ENCODE measurements around the gene TCF3.
"Not testable (repeated sequence)": the region's sequence is repeated elsewhere in the genome, so short reads cannot be mapped to it uniquely, and the experiment has no call there.

TCF3 gene

DNA sequence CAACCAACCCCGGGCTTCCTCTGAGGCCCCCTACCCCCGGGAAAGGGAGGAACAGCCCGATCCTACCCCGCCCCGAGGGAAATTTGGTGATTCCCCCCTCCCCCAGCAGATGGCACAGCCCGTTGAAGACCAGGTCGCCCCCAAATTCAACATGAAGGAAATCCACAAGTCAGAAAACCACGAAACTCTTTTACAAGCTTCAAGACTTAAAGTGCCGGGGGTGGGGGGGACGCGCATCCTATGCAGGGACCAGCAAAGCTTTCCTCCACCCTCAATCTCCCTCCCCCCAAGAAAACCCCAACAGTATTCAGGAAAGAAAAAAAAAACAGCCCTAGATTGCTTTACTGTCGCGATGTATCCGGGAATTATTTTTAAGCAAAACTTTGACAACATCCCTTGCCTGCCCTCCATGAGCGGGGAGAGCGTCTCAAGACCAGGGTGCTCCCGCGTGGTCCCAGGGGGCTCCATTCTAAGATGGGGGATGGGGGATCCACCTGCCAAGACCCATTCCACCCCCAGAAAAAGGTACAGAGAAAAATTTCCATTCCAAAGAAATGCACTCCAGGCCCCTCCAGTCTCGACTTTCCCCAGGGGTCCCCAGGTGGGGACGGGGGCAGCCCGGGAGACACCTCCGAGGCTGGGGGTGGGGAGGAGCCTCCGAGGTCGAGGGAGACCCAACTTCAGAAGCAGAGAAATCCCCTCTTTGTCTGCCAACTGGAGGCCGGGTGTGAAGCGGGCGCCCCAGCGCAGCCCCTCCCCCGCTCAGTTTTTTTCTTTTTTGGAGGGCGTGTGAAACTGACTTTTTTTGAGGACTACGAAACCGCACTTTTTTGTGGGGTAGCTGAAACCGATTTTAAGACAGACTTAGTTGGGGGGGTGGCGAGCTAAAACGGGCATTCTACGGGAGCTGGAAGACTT is 1.5 kb downstream of the TCF3 start:
- DNase-seq (ENCODE audit: low spot score), result peak; percentile 51

- DNase-seq (ENCODE audit: low spot score), result no peak
Observed at GRCh38 chr19:1649706-1650649, 2.4 kb downstream of the TCF3 start.

DNA sequence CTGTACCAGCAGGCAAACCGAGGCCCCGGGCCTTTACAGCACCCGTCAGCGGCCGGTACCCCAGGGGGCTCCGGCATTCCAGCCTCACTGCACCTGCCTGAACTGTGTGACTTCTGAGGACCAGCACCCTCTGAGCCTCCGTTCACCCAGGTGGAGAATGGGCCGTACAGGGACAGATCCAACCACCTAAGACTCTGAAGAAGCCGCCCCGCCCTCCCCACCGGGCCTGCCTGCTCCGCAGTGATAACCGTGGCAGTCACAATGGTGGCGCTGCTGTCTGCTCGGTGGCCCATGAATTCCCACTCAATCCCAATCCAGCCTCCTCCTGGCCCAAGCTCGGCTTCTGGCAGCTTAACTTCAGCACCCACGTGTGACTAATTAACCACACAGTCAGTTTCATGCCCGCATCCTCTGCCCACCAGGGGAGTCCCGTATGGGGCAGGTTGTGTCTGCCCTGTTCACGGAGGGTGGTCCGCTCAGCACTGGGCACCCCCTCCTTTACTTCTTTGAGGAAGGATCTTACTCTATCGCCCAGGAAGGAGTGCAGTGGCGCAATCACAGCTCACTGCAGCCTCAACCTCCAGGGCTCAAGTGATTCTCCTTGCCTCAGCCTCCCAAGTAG is 3.4 kb downstream of the TCF3 start:
- no peak for DNase-seq (ENCODE audit: low spot score)

DNA sequence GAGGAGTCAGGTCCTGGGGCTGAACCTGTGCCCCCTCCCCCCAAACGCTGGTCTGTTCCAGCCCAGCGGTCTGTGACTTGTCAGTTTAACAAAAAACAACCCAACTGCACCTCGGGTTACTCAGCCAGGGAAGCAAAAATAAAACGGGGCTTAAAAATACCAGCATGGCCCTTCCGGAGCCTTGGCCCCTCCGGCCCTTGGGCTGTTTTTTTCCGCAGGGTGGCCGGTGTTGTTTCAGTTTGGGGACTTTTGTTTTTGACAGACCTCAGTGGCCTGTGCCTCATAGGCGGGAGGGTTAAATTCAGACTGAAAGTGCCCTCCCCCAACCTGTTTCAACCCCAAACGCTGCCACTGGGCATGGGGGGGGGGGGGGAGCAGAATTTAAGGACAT is 4.0 kb downstream of the TCF3 start:
- no peak for DNase-seq (ENCODE audit: low spot score)

DNA sequence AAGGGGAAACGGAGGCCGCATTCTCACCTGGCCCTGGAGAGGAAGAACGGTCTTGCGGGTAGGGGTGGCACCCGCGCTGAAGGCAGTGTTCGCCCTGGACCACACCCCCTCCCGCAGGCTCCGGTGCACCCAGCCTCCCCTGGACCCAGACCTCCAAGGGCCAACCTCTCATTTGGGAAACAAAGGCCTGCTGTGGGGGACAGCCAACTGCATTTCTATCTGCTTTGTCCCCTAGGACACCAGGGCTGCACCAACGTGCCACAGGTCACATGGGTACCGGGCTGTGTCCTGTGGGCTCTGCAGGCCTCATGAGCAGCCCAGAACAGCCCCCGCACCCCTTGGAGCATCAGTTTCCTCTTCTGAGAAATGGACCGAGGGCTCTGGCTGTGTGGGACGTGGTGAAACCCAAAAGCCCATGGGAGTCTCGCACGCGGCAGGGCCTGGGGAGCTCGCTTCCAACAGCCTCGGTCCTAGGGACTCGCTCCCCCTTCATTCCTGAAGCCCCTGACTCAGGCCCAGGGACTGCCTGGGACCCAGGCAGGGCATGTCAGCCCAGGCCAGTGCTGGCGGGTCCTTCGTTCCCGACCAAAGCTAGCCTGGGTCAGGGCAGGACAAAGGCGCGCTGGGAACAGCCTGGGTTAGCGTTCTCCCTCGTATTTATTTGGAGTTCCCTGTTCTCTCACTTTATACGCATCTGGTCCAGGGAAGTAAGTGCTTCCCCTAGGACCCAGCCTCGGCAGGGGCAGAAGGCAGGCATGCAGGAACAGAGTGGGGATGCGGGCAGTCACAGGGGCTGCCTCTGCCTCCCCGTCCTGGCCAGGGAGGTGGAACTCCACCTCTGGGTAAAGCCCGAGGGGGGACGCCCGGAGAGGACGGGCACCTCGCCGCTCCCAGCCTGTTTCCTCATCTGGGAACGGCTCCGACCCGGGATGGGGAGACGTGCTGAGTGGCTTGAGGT is 4.6 kb downstream of the TCF3 start:
- no peak for DNase-seq (ENCODE audit: low spot score)

DNA sequence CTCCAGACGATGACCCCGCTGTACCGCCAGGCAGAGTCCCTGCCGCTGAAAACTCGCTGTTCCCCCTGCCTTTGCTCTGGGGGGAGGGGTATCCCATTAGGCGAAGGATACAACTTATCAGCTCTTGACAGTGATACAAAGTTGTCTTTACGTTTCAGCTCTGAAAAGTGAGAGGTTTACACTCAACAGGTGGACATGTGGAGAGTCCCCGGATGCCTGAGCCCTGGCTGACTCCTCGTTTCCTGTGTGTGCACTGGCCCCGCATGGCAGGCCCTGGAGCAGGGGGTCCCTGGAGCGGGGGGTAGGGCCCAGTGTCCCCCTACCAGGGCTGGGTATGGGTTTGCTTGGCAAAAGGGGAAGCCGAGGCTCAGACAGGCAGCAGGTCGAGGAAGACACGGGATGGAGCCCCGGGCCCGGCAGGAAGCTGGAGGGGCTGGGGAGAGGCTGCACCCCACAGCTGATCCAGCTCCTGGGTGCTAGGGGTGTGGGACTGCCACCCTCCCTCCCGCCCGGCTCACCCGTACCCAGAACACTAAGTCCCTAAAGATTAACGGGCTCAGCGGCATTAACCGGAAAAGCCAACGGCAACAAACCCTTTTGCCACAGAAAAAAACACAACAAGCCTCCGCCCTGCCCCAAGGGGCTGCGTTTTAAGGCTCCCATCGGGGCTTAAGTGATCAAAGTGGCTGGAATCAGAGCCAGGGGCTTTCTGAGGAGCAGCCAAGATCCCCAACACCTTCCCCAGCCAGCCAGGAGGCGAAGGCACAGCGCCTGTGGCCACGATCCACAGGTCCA is 5.6 kb downstream of the TCF3 start:
- DNase-seq (ENCODE audit: low spot score), result no peak

- DNase-seq (ENCODE audit: low spot score), result no peak
Observed at GRCh38 chr19:1646149-1646548, 6.3 kb downstream of the TCF3 start.

DNA sequence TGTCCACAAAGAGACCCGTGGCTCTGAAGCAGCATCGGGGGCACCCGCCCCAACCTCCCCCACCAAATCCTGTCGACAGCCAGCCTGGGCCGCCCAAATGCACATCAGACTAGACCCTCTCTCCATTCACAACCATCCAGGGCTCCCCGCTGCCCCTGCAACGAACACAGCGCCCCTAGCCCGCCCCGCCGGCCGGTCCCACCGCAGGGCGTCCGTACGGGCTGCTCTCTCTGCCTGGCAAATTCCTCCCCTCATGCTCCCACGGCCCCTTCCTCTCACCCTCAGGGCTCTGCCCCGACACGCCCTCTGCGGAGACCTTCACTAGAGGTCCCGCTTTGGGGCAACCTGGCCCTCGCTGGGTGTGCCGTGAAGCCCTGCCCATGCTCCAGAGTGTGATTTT is 7.1 kb downstream of the TCF3 start:
- no peak for DNase-seq (ENCODE audit: low spot score)

GRCh38 chr19:1644070-1644469 is 8.3 kb downstream of the TCF3 start:
- DNase-seq (ENCODE audit: low spot score), result no peak

- not testable (repeated sequence) for DNase-seq (ENCODE audit: low spot score)
Observed at GRCh38 chr19:1640893-1641448, 11.4 kb downstream of the TCF3 start.

DNA sequence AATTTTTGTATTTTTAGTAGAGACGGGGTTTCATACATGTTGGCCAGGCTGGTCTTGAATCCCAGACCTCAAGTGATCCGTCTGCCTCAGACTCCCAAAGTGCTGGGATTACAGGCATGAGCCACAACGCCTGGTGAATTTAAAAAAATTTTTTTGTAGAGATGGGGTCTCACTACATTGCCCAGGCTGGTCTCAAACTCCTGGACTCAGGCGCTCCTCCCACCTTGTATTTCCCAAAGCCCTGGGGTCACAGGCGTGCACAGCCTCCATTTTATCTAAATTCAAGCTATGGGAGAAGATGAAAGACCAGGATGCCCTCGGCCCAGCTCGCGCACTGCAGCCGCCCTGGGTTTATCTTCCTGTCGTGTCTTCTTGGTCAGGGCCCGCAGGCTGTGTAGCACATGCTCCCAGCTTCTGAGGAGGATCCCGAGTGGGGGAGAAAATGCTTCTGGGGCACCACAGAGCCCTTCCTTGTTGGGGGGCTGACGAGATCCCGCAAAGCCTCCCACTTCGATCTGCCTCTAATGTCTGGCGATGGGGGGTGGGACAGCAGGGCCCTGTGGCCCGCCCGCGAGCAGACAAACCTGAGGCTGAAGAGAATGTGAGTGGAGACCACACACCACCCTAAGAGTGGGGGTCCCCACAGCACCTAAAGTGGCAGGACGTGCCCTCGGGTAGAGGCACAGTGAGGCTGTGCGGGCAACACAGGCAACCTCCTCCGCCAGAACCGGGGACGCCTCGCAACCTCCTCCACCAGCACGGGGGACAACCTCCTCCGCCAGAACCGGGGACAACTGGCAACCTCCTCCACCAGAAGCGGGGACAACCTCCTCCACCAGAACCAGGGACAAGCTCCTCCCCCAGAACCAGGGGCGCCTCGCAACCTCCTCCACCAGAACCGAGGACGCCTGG is 15.8 kb downstream of the TCF3 start:
- DNase-seq (ENCODE audit: low spot score), result no peak

GRCh38 chr19:1634938-1635243 is 17.5 kb downstream of the TCF3 start:
- no peak for DNase-seq (ENCODE audit: low spot score)

DNA sequence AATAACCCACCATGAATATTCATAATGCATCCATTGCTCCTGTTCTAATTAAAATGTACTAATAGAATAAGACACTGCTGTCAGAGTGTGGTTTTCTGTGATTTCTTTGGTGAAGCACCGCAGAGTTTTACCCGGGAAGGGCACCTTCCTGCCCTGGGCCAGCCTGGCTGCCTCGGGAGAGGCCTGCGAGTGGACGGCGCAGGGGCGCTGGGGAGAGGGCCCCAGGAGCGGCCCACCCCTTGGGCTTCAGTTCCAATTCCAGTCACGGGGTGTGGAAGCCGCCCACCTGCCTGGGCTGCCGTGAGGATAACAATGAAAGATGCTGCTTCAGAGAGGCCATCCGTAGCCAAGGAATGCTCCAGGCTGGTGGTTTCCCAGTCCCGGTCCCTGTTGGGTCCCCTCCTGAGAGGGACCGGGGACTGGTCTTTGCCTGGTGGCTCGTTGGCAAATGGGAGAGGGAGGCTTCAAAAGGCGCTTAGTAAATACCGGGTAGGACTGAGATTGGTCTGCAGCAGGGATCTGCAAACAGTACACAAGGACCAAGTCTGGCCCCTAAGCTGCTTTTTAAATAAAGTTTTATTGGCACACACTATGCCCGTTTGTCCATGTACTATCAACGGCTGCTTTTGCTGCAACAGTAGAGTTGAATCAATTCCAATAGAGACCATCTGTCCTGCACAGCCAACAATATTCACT is 18.0 kb downstream of the TCF3 start:
- DNase-seq (ENCODE audit: low spot score), result no peak

DNA sequence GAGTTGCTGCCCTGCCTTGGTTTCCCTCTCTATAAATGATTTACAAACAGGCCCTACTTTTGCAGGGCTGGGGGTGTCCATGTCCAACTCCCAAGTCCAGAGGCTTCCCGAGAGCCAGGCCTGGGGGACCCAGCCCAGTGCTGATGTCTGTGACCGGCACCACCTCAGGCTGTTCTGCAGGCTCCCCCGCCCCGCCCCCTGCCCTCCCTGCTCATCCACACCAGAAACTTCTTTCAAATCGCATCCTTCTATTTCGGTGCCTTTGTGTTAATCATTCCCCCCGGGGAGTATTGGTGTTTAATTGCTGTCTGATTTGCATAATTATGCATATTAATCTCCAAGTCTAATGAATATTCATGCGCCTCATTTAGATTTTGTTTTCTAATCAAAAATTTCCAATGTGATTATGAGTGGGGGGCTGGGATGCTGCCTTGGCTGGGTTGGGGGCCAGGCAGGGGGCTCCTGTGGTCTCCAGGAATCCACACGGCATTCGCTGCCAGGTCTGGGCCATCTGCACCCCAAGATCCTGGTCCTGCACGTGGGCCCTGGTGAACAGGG is 19.1 kb downstream of the TCF3 start:
- no peak for DNase-seq (ENCODE audit: low spot score)

DNA sequence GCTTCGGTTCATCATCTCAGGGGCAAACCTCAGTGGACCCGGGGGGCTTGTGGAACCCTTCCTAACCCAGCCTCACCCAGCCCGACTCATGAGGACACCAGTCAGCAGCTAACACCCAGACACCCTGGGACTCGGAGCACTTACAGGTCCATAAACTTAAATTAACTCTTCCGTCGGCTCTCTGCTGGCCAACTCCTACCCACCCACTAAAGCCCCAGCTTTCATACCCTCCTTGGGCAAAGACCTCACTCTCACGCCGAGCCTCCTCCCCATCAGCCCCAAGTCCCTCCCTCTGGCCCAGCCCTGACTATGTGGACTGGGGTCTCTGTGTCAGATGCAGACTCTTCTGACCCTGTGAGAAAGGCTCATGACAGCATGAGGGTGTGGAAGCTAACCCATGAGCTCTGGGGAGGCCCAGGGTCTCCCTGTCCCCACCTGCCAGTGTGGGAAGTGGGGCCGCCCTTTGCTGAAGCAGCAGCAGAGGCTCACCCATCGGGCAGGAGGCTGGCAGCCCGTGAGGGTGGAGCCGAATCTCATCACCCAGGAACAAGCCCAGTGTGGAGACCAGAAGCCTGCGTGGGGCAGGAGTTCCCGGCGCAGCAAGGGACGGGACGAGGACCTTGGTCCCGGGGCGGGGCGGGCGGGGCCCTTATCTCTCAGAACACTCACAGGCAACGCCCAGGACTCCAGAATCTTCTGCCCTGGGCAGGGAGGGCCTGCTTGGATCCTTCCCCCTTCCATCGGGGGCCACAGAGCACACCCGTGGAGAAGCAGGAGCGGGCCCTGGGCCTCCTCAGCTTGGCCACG is 19.8 kb downstream of the TCF3 start:
- DNase-seq (ENCODE audit: low spot score), result no peak

DNA sequence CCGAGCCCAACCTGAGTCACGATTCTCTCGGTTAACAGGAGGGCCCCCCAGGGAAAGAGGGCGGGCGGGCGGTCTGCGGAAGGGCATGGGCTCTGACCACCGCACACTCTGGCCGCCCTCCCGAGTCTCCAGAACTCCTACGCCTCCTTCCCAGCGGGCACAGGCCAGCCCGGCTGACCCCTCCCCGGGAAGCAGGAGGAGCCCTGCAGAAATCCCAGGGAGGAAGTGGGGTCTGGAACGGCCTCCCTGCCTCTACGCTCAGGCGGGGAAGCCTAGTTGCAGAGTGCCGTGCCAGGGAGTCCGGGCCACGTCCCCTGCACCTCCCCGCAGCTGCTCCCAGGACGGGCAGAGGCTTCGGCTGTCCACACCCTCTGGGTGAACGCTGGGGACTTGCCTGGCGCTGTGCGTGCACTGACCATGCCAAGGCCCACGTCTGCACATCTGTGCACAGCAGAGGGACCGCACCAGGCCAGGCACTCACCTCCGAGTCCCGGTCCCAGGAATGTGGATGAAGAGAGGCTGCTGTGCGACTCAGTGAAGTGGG is 20.8 kb downstream of the TCF3 start:
- no peak for DNase-seq (ENCODE audit: low spot score)

DNA sequence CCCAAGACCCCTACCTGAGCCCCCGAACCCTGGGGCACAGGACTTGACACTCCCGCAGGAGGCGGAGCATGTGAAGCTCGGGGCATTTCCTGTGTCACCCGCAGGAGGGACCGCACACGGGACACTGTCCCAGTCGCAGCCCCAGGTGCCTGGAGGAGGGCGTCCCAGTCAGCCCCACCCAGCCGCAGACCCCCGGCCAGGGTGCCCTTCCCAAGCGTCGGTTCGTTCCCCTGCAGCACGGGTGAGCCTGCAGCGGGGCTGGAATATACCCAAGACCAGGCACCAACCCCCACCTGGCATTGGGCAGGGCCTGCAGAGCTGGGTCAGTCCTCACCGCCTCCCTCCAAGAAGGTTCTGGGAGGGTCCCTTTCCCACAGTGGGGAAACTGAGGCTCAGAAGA is 21.6 kb downstream of the TCF3 start:
- DNase-seq (ENCODE audit: low spot score), result no peak
